NCI-H1105 (cell line): ENCODE results near the gene TRAF3.
"Not testable (repeated sequence)": the region's sequence is repeated elsewhere in the genome, so short reads cannot be mapped to it uniquely, and the experiment has no call there.

Experiments
- DNase-seq: peaks from one replicate; lab custom pipeline; 2025; lab: John Stamatoyannopoulos, UW

TRAF3 gene

GRCh38 chr14:102892651-102893050 lies 115.4 kb downstream of the TRAF3 start:
- no peak for DNase-seq

GRCh38 chr14:102893452-102893851 lies 116.2 kb downstream of the TRAF3 start:
- no peak for DNase-seq

GRCh38 chr14:102896735-102897134 lies 119.5 kb downstream of the TRAF3 start:
- not testable (repeated sequence) for DNase-seq

GRCh38 chr14:102897299-102898027 lies 120.2 kb downstream of the TRAF3 start:
- DNase-seq = no peak

- no peak for DNase-seq
Measured at GRCh38 chr14:102898298-102898697, 121.0 kb downstream of the TRAF3 start.

GRCh38 chr14:102898776-102899515 lies 121.7 kb downstream of the TRAF3 start:
- DNase-seq = no peak

GRCh38 chr14:102899516-102899900 lies 122.3 kb downstream of the TRAF3 start:
- DNase-seq = no peak

- DNase-seq = no peak
Measured at GRCh38 chr14:102900631-102901571, 123.7 kb downstream of the TRAF3 start.

- DNase-seq = no peak
Measured at GRCh38 chr14:102901633-102902032, 124.4 kb downstream of the TRAF3 start.

- DNase-seq = no peak
Measured at GRCh38 chr14:102902086-102902485, 124.8 kb downstream of the TRAF3 start.

- DNase-seq = no peak
Measured at GRCh38 chr14:102902523-102903247, 125.4 kb downstream of the TRAF3 start.

GRCh38 chr14:102903248-102903888 lies 126.1 kb downstream of the TRAF3 start:
- no peak for DNase-seq

- no peak for DNase-seq
Measured at GRCh38 chr14:102903889-102904512, 126.8 kb downstream of the TRAF3 start.

GRCh38 chr14:102905116-102906108 lies 128.2 kb downstream of the TRAF3 start:
- DNase-seq = no peak

GRCh38 chr14:102906616-102907302 lies 129.5 kb downstream of the TRAF3 start:
- DNase-seq = no peak

- no peak for DNase-seq
Measured at GRCh38 chr14:102907303-102907844, 130.1 kb downstream of the TRAF3 start.

GRCh38 chr14:102907980-102908730 lies 130.9 kb downstream of the TRAF3 start:
- no peak for DNase-seq
